Activated CD8-positive, alpha-beta memory T cell treated with anti-CD3 and anti-CD28 coated beads, Interleukin-2, amount 50 U/mL, for 1 hour (primary cell): Measurements from ENCODE around the gene RNF40.
"Not testable (repeated sequence)": the region's sequence is repeated elsewhere in the genome, so short reads cannot be mapped to it uniquely, and the experiment has no call there.

Experiments
- DNase-seq: peaks from one replicate; pipeline ENCODE4 v3.0.0-alpha.2; 2020; ENCODE audit errors: extremely low read depth

The RNF40 gene

GRCh38 chr16:30782486-30783279, 20.6 kb downstream of the RNF40 start:
- DNase-seq = no peak

GRCh38 chr16:30783280-30784109, 21.4 kb downstream of the RNF40 start:
- no peak for DNase-seq

GRCh38 chr16:30784215-30784614, 22.1 kb downstream of the RNF40 start:
- no peak for DNase-seq

GRCh38 chr16:30785126-30786106, 23.3 kb downstream of the RNF40 start:
- DNase-seq = no peak

GRCh38 chr16:30786115-30786935, 24.2 kb downstream of the RNF40 start:
- DNase-seq = no peak

- DNase-seq = no peak
Observed at GRCh38 chr16:30786936-30787612, 25.0 kb downstream of the RNF40 start, which contains the start of gene ZNF629. ZNF629 (minus strand) TSS chr16:30787205; CDS start chr16:30784482, 2,723 bp downstream.

GRCh38 chr16:30787613-30788378, 25.7 kb downstream of the RNF40 start:
- no peak for DNase-seq

- DNase-seq = no peak
Observed at GRCh38 chr16:30793508-30794069, 31.5 kb downstream of the RNF40 start.

- DNase-seq = no peak
Observed at GRCh38 chr16:30794634-30795033, 32.5 kb downstream of the RNF40 start.

GRCh38 chr16:30797670-30798309, 35.7 kb downstream of the RNF40 start:
- no peak for DNase-seq

GRCh38 chr16:30802936-30803335, 40.8 kb downstream of the RNF40 start:
- no peak for DNase-seq

- no peak for DNase-seq
Observed at GRCh38 chr16:30805056-30805369, 42.9 kb downstream of the RNF40 start.

- DNase-seq = peak; percentile 12
Observed at GRCh38 chr16:30805370-30806169, 43.4 kb downstream of the RNF40 start.

- no peak for DNase-seq
Observed at GRCh38 chr16:30808146-30808545, 46.0 kb downstream of the RNF40 start.

GRCh38 chr16:30808890-30809426, 46.8 kb downstream of the RNF40 start:
- not testable (repeated sequence) for DNase-seq

GRCh38 chr16:30809675-30810074, 47.6 kb downstream of the RNF40 start:
- not testable (repeated sequence) for DNase-seq

- no peak for DNase-seq
Observed at GRCh38 chr16:30813821-30814189, 51.7 kb downstream of the RNF40 start.

GRCh38 chr16:30816769-30817168, 54.6 kb downstream of the RNF40 start:
- DNase-seq = no peak
